ENCODE results near the gene PIK3R1. TPM values are rescaled to one million over a fixed set of nuclear protein-coding genes. Genes with fewer than 3 reads are reported as not detected.
"Not testable (repeated sequence)": the region's sequence is repeated elsewhere in the genome, so short reads cannot be mapped to it uniquely, and the experiment has no call there.

The PIK3R1 gene
- total and polyA plus RNA-seq, 3 donors from 2014 or later = 16.9 to 63.7 (median 48.1) TPM

- H3K27ac ChIP-seq = no peak overlapping the region
- 73 to 75% methylated on average over 2 of the region's 2 CpGs for WGBS, 2 donors
- intact Hi-C loops (cut with DNase I; ENCODE audit: low total_unique reads) = no loop called here
- H3K4me3 ChIP-seq = no peak overlapping the region
- no peaks in the 10 kb centered on the region for H3K9me3 ChIP-seq
- no peaks in the 10 kb centered on the region for H3K36me3 ChIP-seq (ENCODE audit: low read depth, missing control alignments)
- H3K4me1 ChIP-seq = peaks cover 17% of the 10 kb centered on the region
- H3K27me3 ChIP-seq = no peaks in the 10 kb centered on the region
- no peak for TF ChIP-seq CTCF (IDR thresholded peaks at IDR 0.05)
- TF ChIP-seq POLR2A (IDR thresholded peaks at IDR 0.05) = no peak
- DNase-seq = no peak
These were observed 21.2 kb upstream of the PIK3R1 start for GRCh38 chr5:68194386-68194785.

GRCh38 chr5:68195137-68195536 lies 20.4 kb upstream of the PIK3R1 start:
- H3K27me3 ChIP-seq = no peaks in the 10 kb centered on the region
- H3K27ac ChIP-seq = no peak overlapping the region
- TF ChIP-seq POLR2A (IDR thresholded peaks at IDR 0.05) (no peak), CTCF (IDR thresholded peaks at IDR 0.05) (no peak)
- no peak overlapping the region for H3K4me3 ChIP-seq
- no peaks in the 10 kb centered on the region for H3K36me3 ChIP-seq (ENCODE audit: low read depth, missing control alignments)
- no peaks in the 10 kb centered on the region for H3K9me3 ChIP-seq
- intact Hi-C loops (cut with DNase I; ENCODE audit: low total_unique reads) = no loop called here
- 92 to 96% methylated on average over 3 of the region's 3 CpGs for WGBS, 2 donors
- DNase-seq = no peak
- H3K4me1 ChIP-seq = peaks cover 17% of the 10 kb centered on the region

- TF ChIP-seq POLR2A (IDR thresholded peaks at IDR 0.05) (no peak), CTCF (IDR thresholded peaks at IDR 0.05) (no peak)
- Histone ChIP-seq H3K4me3 (no peak overlapping the region), H3K27me3 (no peaks in the 10 kb centered on the region), H3K36me3 (ENCODE audit: low read depth, missing control alignments) (no peaks in the 10 kb centered on the region), H3K9me3 (no peaks in the 10 kb centered on the region), H3K4me1 (peaks cover 13% of the 10 kb centered on the region), H3K27ac (no peak overlapping the region)
- no peak for DNase-seq
- WGBS, 2 donors = 86 to 89% methylated on average over 6 of the region's 6 CpGs
- intact Hi-C loops (cut with DNase I; ENCODE audit: low total_unique reads) = no loop called here
These were observed 18.7 kb upstream of the PIK3R1 start for GRCh38 chr5:68196876-68197275.

- no peaks in the 10 kb centered on the region for H3K36me3 ChIP-seq (ENCODE audit: low read depth, missing control alignments)
These were observed 15.3 kb upstream of the PIK3R1 start for GRCh38 chr5:68200288-68200687.

GRCh38 chr5:68210654-68211053 lies 4.9 kb upstream of the PIK3R1 start:
- intact Hi-C loops (cut with DNase I; ENCODE audit: low total_unique reads); H3K36me3 ChIP-seq (ENCODE audit: low read depth, missing control alignments); H3K4me3 ChIP-seq; H3K27ac ChIP-seq; H3K27me3 ChIP-seq; H3K4me1 ChIP-seq; H3K9me3 ChIP-seq; DNase-seq: not testable (repeated sequence)
- WGBS, 2 donors = 96 to 98% methylated on average over 4 of the region's 4 CpGs

More at GRCh38 chr5:68200288-68200687, 15.3 kb upstream of the PIK3R1 start:
- H3K27me3 ChIP-seq = no peaks in the 10 kb centered on the region
- DNase-seq = no peak
- H3K27ac ChIP-seq = no peak overlapping the region
- intact Hi-C loops (cut with DNase I; ENCODE audit: low total_unique reads) = no loop called here
- no peak overlapping the region for H3K4me3 ChIP-seq
- H3K9me3 ChIP-seq = no peaks in the 10 kb centered on the region
- H3K4me1 ChIP-seq = no peaks in the 10 kb centered on the region
- WGBS, 2 donors = 95% methylated on average over 4 of the region's 4 CpGs
- no peak for TF ChIP-seq POLR2A (IDR thresholded peaks at IDR 0.05)
- TF ChIP-seq CTCF (IDR thresholded peaks at IDR 0.05) = no peak
